ENCODE measurements around the gene STK24. TPM values are rescaled to one million over a fixed set of nuclear protein-coding genes. Genes with fewer than 3 reads are reported as not detected.

The STK24 gene
- total RNA-seq, 1 donor from 2014 or later: 139 TPM

GRCh38 chr13:98429977-98430736, 146.8 kb downstream of the STK24 start:
- Mint-ChIP-seq H3K36me3 (ENCODE audit: unreplicated experiment) (peaks cover 58% of the 10 kb centered on the region), H3K27me3 (ENCODE audit: unreplicated experiment) (no peaks in the 10 kb centered on the region), H3K9me3 (ENCODE audit: unreplicated experiment) (no peaks in the 10 kb centered on the region), H3K4me3 (ENCODE audit: unreplicated experiment) (no peak overlapping the region), H3K27ac (ENCODE audit: unreplicated experiment) (peak overlapping the region; percentile 32), H3K4me1 (ENCODE audit: unreplicated experiment) (peaks cover 12% of the 10 kb centered on the region)
- no peak for TF ChIP-seq CTCF (IDR thresholded peaks at IDR 0.05)
- DNase-seq (ENCODE audit: extremely low spot score, unreplicated experiment): no peak

- peaks cover 12% of the 10 kb centered on the region for H3K4me1 Mint-ChIP-seq (ENCODE audit: unreplicated experiment)
- no peaks in the 10 kb centered on the region for H3K9me3 Mint-ChIP-seq (ENCODE audit: unreplicated experiment)
- DNase-seq (ENCODE audit: extremely low spot score, unreplicated experiment): no peak
- no peaks in the 10 kb centered on the region for H3K27me3 Mint-ChIP-seq (ENCODE audit: unreplicated experiment)
- TF ChIP-seq CTCF (IDR thresholded peaks at IDR 0.05): no peak
- peaks cover 62% of the 10 kb centered on the region for H3K36me3 Mint-ChIP-seq (ENCODE audit: unreplicated experiment)
- H3K4me3 Mint-ChIP-seq (ENCODE audit: unreplicated experiment): no peak overlapping the region
- H3K27ac Mint-ChIP-seq (ENCODE audit: unreplicated experiment): peak overlapping the region; percentile 21
These were observed 147.4 kb downstream of the STK24 start for GRCh38 chr13:98429531-98429930.

GRCh38 chr13:98429081-98429480, 147.8 kb downstream of the STK24 start:
- Mint-ChIP-seq H3K27me3 (ENCODE audit: unreplicated experiment) (no peaks in the 10 kb centered on the region), H3K27ac (ENCODE audit: unreplicated experiment) (peak overlapping the region; percentile 21), H3K4me1 (ENCODE audit: unreplicated experiment) (peaks cover 12% of the 10 kb centered on the region), H3K9me3 (ENCODE audit: unreplicated experiment) (no peaks in the 10 kb centered on the region), H3K36me3 (ENCODE audit: unreplicated experiment) (peaks cover 67% of the 10 kb centered on the region), H3K4me3 (ENCODE audit: unreplicated experiment) (no peak overlapping the region)
- no peak for DNase-seq (ENCODE audit: extremely low spot score, unreplicated experiment)
- TF ChIP-seq CTCF (IDR thresholded peaks at IDR 0.05): no peak

GRCh38 chr13:98428256-98428966, 148.5 kb downstream of the STK24 start:
- peaks cover 12% of the 10 kb centered on the region for H3K4me1 Mint-ChIP-seq (ENCODE audit: unreplicated experiment)
- DNase-seq (ENCODE audit: extremely low spot score, unreplicated experiment): no peak
- H3K4me3 Mint-ChIP-seq (ENCODE audit: unreplicated experiment): no peak overlapping the region
- no peaks in the 10 kb centered on the region for H3K27me3 Mint-ChIP-seq (ENCODE audit: unreplicated experiment)
- peaks cover 69% of the 10 kb centered on the region for H3K36me3 Mint-ChIP-seq (ENCODE audit: unreplicated experiment)
- H3K9me3 Mint-ChIP-seq (ENCODE audit: unreplicated experiment): no peaks in the 10 kb centered on the region
- H3K27ac Mint-ChIP-seq (ENCODE audit: unreplicated experiment): peak overlapping the region; percentile 25
- no peak for TF ChIP-seq CTCF (IDR thresholded peaks at IDR 0.05)

- DNase-seq (ENCODE audit: extremely low spot score, unreplicated experiment): no peak
- no peaks in the 10 kb centered on the region for H3K9me3 Mint-ChIP-seq (ENCODE audit: unreplicated experiment)
- H3K36me3 Mint-ChIP-seq (ENCODE audit: unreplicated experiment): peaks cover 70% of the 10 kb centered on the region
- no peak overlapping the region for H3K4me3 Mint-ChIP-seq (ENCODE audit: unreplicated experiment)
- H3K27ac Mint-ChIP-seq (ENCODE audit: unreplicated experiment): no peak overlapping the region
- peaks cover 12% of the 10 kb centered on the region for H3K4me1 Mint-ChIP-seq (ENCODE audit: unreplicated experiment)
- TF ChIP-seq CTCF (IDR thresholded peaks at IDR 0.05): no peak
- no peaks in the 10 kb centered on the region for H3K27me3 Mint-ChIP-seq (ENCODE audit: unreplicated experiment)
These were observed 149.4 kb downstream of the STK24 start for GRCh38 chr13:98427331-98427995.

Data from osteocyte (in vitro differentiated cells).